Measurements from ENCODE around the gene LDLRAD4. TPM values are rescaled to one million over a fixed set of nuclear protein-coding genes. Genes with fewer than 3 reads are reported as not detected.

The LDLRAD4 gene
- total and polyA plus RNA-seq, 9 of the 15 experiments (the other 6 are each of a cell fraction or from before 2014, with no cell fraction given) = 0.01 TPM; not detected in 8

- H3K4me1 ChIP-seq (replicated peaks in 1 of 2; ENCODE audit: control insufficient read depth in 2 of 2, insufficient read depth in 2 of 2, low read length in 2 of 2) = no peaks in the 10 kb centered on the region
- 2% methylated on average over 6 of the region's 6 CpGs for WGBS (ENCODE audit: insufficient coverage, low coverage, missing lambda C conversion rate)
- H4K20me1 ChIP-seq (replicated peaks; ENCODE audit: control insufficient read depth, insufficient read depth, low read length) = no peaks in the 10 kb centered on the region; the same call in none of the 2 replicates
- no peak overlapping the region for H3K4me2 ChIP-seq (ENCODE audit: insufficient read depth, low read length)
- no peaks in the 10 kb centered on the region for H3K36me3 ChIP-seq (ENCODE audit: control insufficient read depth, insufficient read depth, low read length)
- no peak overlapping the region for H3K27ac ChIP-seq (ENCODE audit: extremely low read depth, low read depth, low read length)
- H3K9me3 ChIP-seq (replicated peaks; ENCODE audit: control insufficient read depth, insufficient read depth, low read depth, low read length) = no peaks in the 10 kb centered on the region
- no TSS peak for BruUV-seq (replicated peaks)
- no peak overlapping the region for H3K9ac ChIP-seq (ENCODE audit: insufficient read depth in 1 of 2, low read depth in 2 of 2, low read length in 2 of 2)
- CTCF ChIA-PET (ENCODE audit: low intra/inter-chr PET ratio) = no interaction called here
- DNase-seq (ENCODE audit: extremely low read depth in 1 of 4, low spot score in 3 of 4) (no peak), ATAC-seq (no peak), FAIRE-seq (no peak)
- POLR2A ChIA-PET = interaction anchor here (1.4 kb wide), 1 partner anchor 16 kb away, joined by 3 read pairs; no protein-coding TSS in a partner anchor
- intact Hi-C loops (cut with micrococcal nuclease) (no loop called here), in situ Hi-C loops (cut with MboI) (no loop called here)
- H2AFZ ChIP-seq (ENCODE audit: low read depth, low read length) = no peak overlapping the region
- no peaks in the 10 kb centered on the region for H3K79me2 ChIP-seq (ENCODE audit: control insufficient read depth, insufficient read depth, low read length)
- H3K9me1 ChIP-seq (ENCODE audit: control insufficient read depth, insufficient read depth, low read length) = no peaks in the 10 kb centered on the region
- no peak overlapping the region for H3K4me3 ChIP-seq
- H3K27me3 ChIP-seq (ENCODE audit: control insufficient read depth in 2 of 2, insufficient read depth in 2 of 2, low read length in 2 of 2) = peaks cover 36 to 60% of the 10 kb centered on the region in 2 experiments
- TF ChIP-seq KDM4B (IDR thresholded peaks at IDR 0.05; ENCODE audit: borderline replicate concordance in 2 of 2, low read depth in 1 of 2) (no peak), MEF2A (IDR thresholded peaks at IDR 0.05; ENCODE audit: control insufficient read depth, low read depth, low read length) (no peak), EP300 (IDR thresholded peaks at IDR 0.05; ENCODE audit: low read length) (no peak), SNRNP70 (optimal IDR thresholded peaks at IDR 0.05; ENCODE audit: low read depth, low read length) (no peak), CBFA2T2 (conservative IDR thresholded peaks at IDR 0.05) (no peak), MCM7 (IDR thresholded peaks at IDR 0.05) (no peak), KAT2B (IDR thresholded peaks at IDR 0.05; ENCODE audit: low read depth, low read length) (no peak), ZNF518B (CRISPR knock-in tag; IDR thresholded peaks at IDR 0.05) (no peak), POLR3A (IDR thresholded peaks at IDR 0.05; ENCODE audit: borderline replicate concordance, extremely low read depth, insufficient read depth, insufficient read length) (no peak), FOXJ2 (tag; IDR thresholded peaks at IDR 0.05) (no peak), ZNF41 (CRISPR knock-in tag; conservative IDR thresholded peaks at IDR 0.05) (no peak), HMBOX1 (IDR thresholded peaks at IDR 0.05) (no peak), RCOR1 (IDR thresholded peaks at IDR 0.05; ENCODE audit: borderline replicate concordance in 1 of 2, low read depth in 2 of 2, low read length in 2 of 2) (no peak)
- TF ChIP-seq, protein P1, sequence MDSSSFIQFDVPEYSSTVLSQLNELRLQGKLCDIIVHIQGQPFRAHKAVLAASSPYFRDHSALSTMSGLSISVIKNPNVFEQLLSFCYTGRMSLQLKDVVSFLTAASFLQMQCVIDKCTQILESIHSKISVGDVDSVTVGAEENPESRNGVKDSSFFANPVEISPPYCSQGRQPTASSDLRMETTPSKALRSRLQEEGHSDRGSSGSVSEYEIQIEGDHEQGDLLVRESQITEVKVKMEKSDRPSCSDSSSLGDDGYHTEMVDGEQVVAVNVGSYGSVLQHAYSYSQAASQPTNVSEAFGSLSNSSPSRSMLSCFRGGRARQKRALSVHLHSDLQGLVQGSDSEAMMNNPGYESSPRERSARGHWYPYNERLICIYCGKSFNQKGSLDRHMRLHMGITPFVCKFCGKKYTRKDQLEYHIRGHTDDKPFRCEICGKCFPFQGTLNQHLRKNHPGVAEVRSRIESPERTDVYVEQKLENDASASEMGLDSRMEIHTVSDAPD (CRISPR knock-in tag; IDR thresholded peaks at IDR 0.05) = no peak
- TF ChIP-seq, protein P2, sequence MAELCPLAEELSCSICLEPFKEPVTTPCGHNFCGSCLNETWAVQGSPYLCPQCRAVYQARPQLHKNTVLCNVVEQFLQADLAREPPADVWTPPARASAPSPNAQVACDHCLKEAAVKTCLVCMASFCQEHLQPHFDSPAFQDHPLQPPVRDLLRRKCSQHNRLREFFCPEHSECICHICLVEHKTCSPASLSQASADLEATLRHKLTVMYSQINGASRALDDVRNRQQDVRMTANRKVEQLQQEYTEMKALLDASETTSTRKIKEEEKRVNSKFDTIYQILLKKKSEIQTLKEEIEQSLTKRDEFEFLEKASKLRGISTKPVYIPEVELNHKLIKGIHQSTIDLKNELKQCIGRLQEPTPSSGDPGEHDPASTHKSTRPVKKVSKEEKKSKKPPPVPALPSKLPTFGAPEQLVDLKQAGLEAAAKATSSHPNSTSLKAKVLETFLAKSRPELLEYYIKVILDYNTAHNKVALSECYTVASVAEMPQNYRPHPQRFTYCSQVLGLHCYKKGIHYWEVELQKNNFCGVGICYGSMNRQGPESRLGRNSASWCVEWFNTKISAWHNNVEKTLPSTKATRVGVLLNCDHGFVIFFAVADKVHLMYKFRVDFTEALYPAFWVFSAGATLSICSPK (IDR thresholded peaks at IDR 0.05; ENCODE audit: borderline replicate concordance) = no peak
Observed at GRCh38 chr18:13227910-13228309, 9.3 kb downstream of the LDLRAD4 start.

Data from K562 (cell line).